T-helper 2 cell treated with Interferon-gamma antibody and Interleukin-4, amounts not matched to agents 100 ng/mL and 5 ng/mL, for 36 hours (primary cell): ENCODE results near the gene SH3BP5. TPM values are rescaled to one million over a fixed set of nuclear protein-coding genes. Genes with fewer than 3 reads are reported as not detected.

Experiments used
- intact Hi-C: fragments of 100-400 bp; cut with micrococcal nuclease; formaldehyde crosslinking; loops from one replicate; pipeline ENCODE4 v1.15.1; 2023
- total RNA-seq: library from RNA; stranded (reverse); gene quantifications from 2 replicates; pipeline ENCODE4 v1.2.3, GENCODE V29; 2022

SH3BP5 gene
- total RNA-seq, 1 donor from 2014 or later, result 41.9 TPM

GRCh38 chr3:15211937-15212336, 120.4 kb downstream of the SH3BP5 start:
- intact Hi-C loops, result no loop called here

GRCh38 chr3:15207836-15208504, 124.4 kb downstream of the SH3BP5 start:
- intact Hi-C loops, result loop anchor here (1.0 to 10.0 kb wide), 6 partner anchors 57 to 1083 kb away; partner anchors contain the start of genes ANKRD28, CHCHD4, EAF1 and METTL6

- intact Hi-C loops, result loop anchor here (1.0 to 10.0 kb wide), 10 partner anchors 58 to 1082 kb away; partner anchors contain the start of genes ANKRD28, BTD, CHCHD4 and EAF1
These were observed 125.5 kb downstream of the SH3BP5 start for GRCh38 chr3:15206662-15207576.

GRCh38 chr3:15205934-15206661, 126.3 kb downstream of the SH3BP5 start, which contains the start of gene CAPN7:
CAPN7 (plus strand) TSS chr3:15206246; CDS start chr3:15206496, 250 bp downstream.
- intact Hi-C loops, result loop anchor here (1.0 to 10.0 kb wide), 9 partner anchors 59 to 1081 kb away; partner anchors contain the start of genes ANKRD28, BTD, CHCHD4 and EAF1

- intact Hi-C loops, result loop anchor here (10.0 kb wide), 2 partner anchors 59 to 589 kb away; partner anchors contain the start of gene ANKRD28
These were observed 126.9 kb downstream of the SH3BP5 start for GRCh38 chr3:15205482-15205933.

Other genes with a start within 250 kb of the SH3BP5 start
- gene RBSN, start 233.4 kb downstream of the SH3BP5 start, total RNA-seq, result 19.1 and 21.2 TPM in 2 replicates
- gene CAPN7, start 126.3 kb downstream of the SH3BP5 start, total RNA-seq, result 31.0 and 34.9 TPM in 2 replicates
- 17.9 and 18.1 TPM in 2 replicates for gene METTL6, start 95.0 kb upstream of the SH3BP5 start, total RNA-seq
- gene EAF1, start 95.0 kb upstream of the SH3BP5 start, total RNA-seq, result 27.8 and 28.9 TPM in 2 replicates
- gene COLQ, start 189.1 kb upstream of the SH3BP5 start, total RNA-seq, result 2.7 and 3.9 TPM in 2 replicates